GM19328 (cell line): Measurements from ENCODE around the gene SALL2.

Source experiments
- ATAC-seq: cut with Tn5 transposase; IDR thresholded peaks from one replicate; pipeline ENCODE4 v1.9.1; 2021; ENCODE audit warnings: mild to moderate bottlenecking, moderate library complexity; ENCODE audit not compliant: unreplicated experiment

Gene SALL2

GRCh38 chr14:21494902-21495762 lies 31.0 kb downstream of the SALL2 start:
- ATAC-seq, result no peak

DNA sequence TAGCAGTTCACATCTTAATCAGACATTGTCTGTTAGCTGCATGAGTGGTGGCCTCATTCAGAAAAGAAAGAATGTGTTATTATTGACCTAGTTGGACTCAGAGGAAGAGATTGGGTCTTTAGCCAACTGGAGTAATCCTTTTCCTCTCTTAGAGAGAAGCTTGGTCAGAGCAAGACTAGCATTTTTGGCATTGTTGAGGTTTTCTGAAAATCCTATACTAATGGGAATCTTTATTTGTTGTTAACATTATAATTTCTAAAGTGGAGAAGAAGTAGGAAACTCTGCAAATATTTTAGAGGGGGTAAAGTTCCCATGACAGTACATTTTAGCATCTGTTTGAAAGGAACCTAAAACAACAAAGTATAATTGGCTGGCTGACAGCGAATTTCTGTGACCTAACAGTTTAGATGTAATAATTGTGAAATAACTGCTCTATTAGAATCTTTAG lies 39.5 kb downstream of the SALL2 start:
- no peak for ATAC-seq

DNA sequence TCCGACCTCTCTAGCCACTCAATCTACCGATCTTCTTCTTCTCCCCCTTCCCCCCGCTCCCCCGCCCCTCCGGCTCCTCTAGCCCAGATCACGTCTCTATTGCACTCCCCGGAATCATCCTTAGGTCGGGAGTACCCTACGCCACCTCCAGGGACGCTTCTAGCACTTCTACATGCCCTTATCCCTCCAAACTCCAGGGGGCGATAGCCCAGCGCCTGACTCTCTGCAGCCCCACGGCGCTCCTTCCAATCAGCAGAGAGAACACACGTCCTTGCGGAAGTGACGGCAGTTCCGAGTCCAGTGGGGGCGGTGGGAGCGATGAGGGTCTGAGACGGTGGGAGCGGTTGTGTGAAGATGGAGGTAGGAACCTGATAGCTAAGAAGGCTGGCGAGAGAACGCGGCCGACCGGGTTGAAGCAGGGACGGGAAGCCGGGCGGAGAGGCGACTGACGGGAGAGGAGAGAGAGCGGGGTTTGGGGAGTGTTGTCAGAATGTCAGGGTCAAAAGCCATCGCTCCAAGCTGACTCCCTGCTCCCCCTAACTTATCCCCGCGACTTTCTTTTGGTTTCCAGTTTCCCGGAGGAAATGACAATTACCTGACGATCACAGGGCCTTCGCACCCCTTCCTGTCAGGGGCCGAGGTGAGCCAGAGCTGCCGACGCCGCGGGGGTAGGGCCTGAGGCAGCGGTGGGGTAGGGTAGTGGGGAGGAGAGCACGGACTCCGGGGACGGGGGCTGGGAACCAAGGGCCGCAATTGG lies 49.0 kb downstream of the SALL2 start, which contains the start of the genes RAB2B and TOX4:
Gene RAB2B, minus strand, starts transcription at position 35 of the 757 bp plus-strand sequence. CDS start 87 bp downstream, outside the sequence.
Gene TOX4, plus strand, starts transcription at position 271 of the 757 bp plus-strand sequence. Its CDS starts 84 bp downstream, at position 355.
- ATAC-seq, result peak; percentile 99

GRCh38 chr14:21476523-21476924 lies 49.6 kb downstream of the SALL2 start:
- peak; percentile 35 for ATAC-seq

DNA sequence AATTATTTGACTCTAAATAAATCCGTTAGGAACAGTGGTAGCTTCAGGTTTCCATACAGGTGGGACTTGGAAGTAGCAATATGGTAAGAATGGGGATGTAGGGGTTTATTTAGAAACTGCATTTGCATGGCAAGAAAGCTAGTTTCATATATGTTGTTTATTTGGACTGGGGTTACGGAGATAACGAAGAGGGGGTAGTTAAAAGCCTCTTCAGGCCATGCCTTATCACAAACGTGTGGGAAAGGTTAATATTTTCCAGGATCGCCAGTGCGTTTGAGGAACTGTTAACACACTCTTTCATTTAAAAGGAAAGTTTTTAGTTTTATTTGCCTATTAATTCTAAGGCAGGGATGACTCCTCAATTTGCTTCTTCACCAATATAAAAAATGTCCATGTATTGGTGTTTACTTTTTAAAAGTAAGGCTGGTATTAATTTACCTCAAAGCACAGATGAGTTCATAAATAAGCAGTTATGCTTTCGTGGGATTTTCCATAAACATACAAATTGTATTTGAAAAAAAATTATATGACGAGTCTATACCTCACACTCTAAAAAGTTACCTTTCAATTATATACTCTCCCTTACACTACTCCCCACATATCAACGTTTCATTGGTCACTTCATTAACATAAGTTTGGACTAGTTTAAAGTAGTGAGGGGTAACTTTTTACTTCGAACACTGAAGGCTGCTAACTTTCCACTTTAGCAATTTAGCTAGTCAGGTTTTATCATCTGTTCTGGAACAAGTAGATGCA lies 50.2 kb downstream of the SALL2 start:
- ATAC-seq, result no peak
